Neural cell (in vitro differentiated cells): ENCODE measurements around the gene EVI2A. TPM values are rescaled to one million over a fixed set of nuclear protein-coding genes. Genes with fewer than 3 reads are reported as not detected.
"Not testable (repeated sequence)": the region's sequence is repeated elsewhere in the genome, so short reads cannot be mapped to it uniquely, and the experiment has no call there.

Experiments
- H2AFZ ChIP-seq: fragments of 200-600, 300-800 bp; sonication (generic), shearing (Covaris generic); 2 replicates; pipeline ENCODE4 v1.6.0; 2014; ENCODE audit warnings: low read depth, mild to moderate bottlenecking, antibody characterized with exemption, low read length, moderate library complexity
- H3F3A ChIP-seq: fragments of 200-600 bp; shearing (Covaris generic); 2 replicates; pipeline ENCODE4 v1.6.1; 2016; ENCODE audit warnings: mild to moderate bottlenecking, moderate library complexity, mixed read lengths, antibody characterized with exemption, low read length; ENCODE audit not compliant: insufficient read depth, poor library complexity, severe bottlenecking
- H3K27ac ChIP-seq: fragments of 200-600, 300-800 bp; sonication (generic), shearing (Covaris generic); 2 replicates; pipeline ENCODE4 v1.5.1; 2014; ENCODE audit warnings: mild to moderate bottlenecking, low read length, moderate library complexity
- H3K27me3 ChIP-seq: fragments of 300-800, 200-600 bp; sonication (generic), shearing (Covaris generic); 2 replicates; pipeline ENCODE4 v1.6.0; 2014; ENCODE audit warnings: mild to moderate bottlenecking, low read depth, low read length, moderate library complexity; ENCODE audit not compliant: insufficient read depth
- H3K36me3 ChIP-seq: fragments of 300-800, 200-600 bp; sonication (generic), shearing (Covaris generic); 2 replicates; pipeline ENCODE4 v1.5.1; 2014; ENCODE audit warnings: mild to moderate bottlenecking, antibody characterized with exemption, low read length, moderate library complexity; ENCODE audit not compliant: insufficient read depth
- H3K4me2 ChIP-seq: fragments of 300-800, 200-600 bp; sonication (generic), shearing (Covaris generic); 2 replicates; pipeline ENCODE4 v1.6.0; 2014; ENCODE audit warnings: mild to moderate bottlenecking, low read length
- H3K4me3 ChIP-seq: fragments of 300-800, 200-600 bp; sonication (generic), shearing (Covaris generic); 2 replicates; pipeline ENCODE4 v1.5.1; 2014; ENCODE audit warnings: mild to moderate bottlenecking, low read length, moderate library complexity
- H3K79me2 ChIP-seq: fragments of 200-600 bp; shearing (Covaris generic); replicated peaks from 2 replicates; pipeline ENCODE4 v1.6.0; 2014; ENCODE audit warnings: mild to moderate bottlenecking, low read length, moderate library complexity; ENCODE audit not compliant: insufficient read depth
- H3K9ac ChIP-seq: fragments of 300-800, 200-600 bp; sonication (generic), shearing (Covaris generic); 2 replicates; pipeline ENCODE4 v1.6.1; 2016; ENCODE audit warnings: mild to moderate bottlenecking, low read length, mixed read lengths
- H3K9me2 ChIP-seq: fragments of 200-600 bp; shearing (Covaris generic); 2 replicates; pipeline ENCODE4 v1.6.1; 2016; ENCODE audit warnings: mild to moderate bottlenecking, low read length, mixed read lengths; ENCODE audit not compliant: insufficient read depth
- H3K9me3 ChIP-seq: fragments of 200-600, 300-800 bp; sonication (generic), shearing (Covaris generic); 2 replicates; pipeline ENCODE4 v1.6.1; 2016; ENCODE audit warnings: mild to moderate bottlenecking, mixed run types, low read length, moderate library complexity, mixed read lengths
- H4K20me1 ChIP-seq: fragments of 200-600 bp; shearing (Covaris generic); 2 replicates; pipeline ENCODE4 v1.6.1; 2016; ENCODE audit warnings: mild to moderate bottlenecking, mixed run types; ENCODE audit not compliant: insufficient read depth
- CTCF ChIP-seq: fragments of 450-650 bp; IDR thresholded peaks from 2 replicates; pipeline ENCODE4 v1.5.1; 2014; ENCODE audit warnings: antibody characterized with exemption, mild to moderate bottlenecking, moderate library complexity; ENCODE audit not compliant: poor library complexity, severe bottlenecking
- EP300 ChIP-seq: fragments of 450-650 bp; conservative IDR thresholded peaks from 2 replicates; pipeline ENCODE4 v1.6.1; 2014; ENCODE audit warnings: antibody characterized with exemption, mild to moderate bottlenecking, moderate library complexity; ENCODE audit not compliant: poor library complexity, severe bottlenecking
- EZH2 ChIP-seq: fragments of 200-600, 300-800 bp; shearing (Covaris generic), sonication (generic); IDR thresholded peaks from 2 replicates; pipeline ENCODE4 v1.6.1; 2014; ENCODE audit warnings: antibody characterized with exemption, low read length, borderline replicate concordance, mild to moderate bottlenecking; ENCODE audit not compliant: insufficient read depth, poor library complexity, severe bottlenecking
- MXI1 ChIP-seq: fragments of 450-650 bp; conservative IDR thresholded peaks from 2 replicates; pipeline ENCODE4 v1.6.1; 2014; ENCODE audit warnings: antibody characterized with exemption, mild to moderate bottlenecking; ENCODE audit not compliant: poor library complexity, severe bottlenecking
- POLR2AphosphoS5 ChIP-seq: IDR thresholded peaks from 2 replicates; pipeline ENCODE4 v1.6.1; 2012
- RAD21 ChIP-seq: fragments of 450-650 bp; conservative IDR thresholded peaks from 2 replicates; pipeline ENCODE4 v1.6.1; 2014; ENCODE audit warnings: antibody characterized with exemption, mild to moderate bottlenecking, moderate library complexity
- REST ChIP-seq: IDR thresholded peaks from 2 replicates; pipeline ENCODE4 v1.6.1; 2012; ENCODE audit warnings: borderline replicate concordance
- SMC3 ChIP-seq: fragments of 450-650 bp; conservative IDR thresholded peaks from 2 replicates; pipeline ENCODE4 v1.6.1; 2014; ENCODE audit warnings: antibody characterized with exemption, mild to moderate bottlenecking, moderate library complexity; ENCODE audit not compliant: poor library complexity
- TAF1 ChIP-seq: IDR thresholded peaks from 2 replicates; pipeline ENCODE4 v1.6.1; 2012; ENCODE audit warnings: low read depth
- polyA plus RNA-seq: library from polyadenylated mRNA; depleted of rRNA; stranded (reverse); fragments of >200 nt; gene quantifications from 2 replicates; pipeline ENCODE4 v1.2.3, GENCODE V29; 2014

The EVI2A gene
- polyA plus RNA-seq, 1 donor from 2014 or later = not detected

DNA sequence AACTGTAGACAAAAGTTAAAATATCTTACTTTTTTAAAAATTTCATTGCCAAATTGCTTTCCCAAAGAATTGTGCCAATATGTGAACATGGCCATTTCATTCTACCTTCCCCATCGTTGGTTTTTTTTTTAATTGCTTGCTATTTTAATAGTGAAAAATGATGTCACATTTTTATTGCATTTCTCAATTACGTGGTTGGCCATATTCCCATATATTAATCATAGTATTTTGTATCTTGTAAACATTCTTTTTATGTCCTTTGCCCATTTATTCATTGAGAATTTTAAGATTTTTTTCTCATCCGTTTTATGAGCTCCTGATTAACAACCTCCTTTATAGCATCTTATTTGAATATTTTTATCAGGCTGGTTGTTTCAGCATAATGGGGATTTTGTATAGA, 31.6 kb downstream of the EVI2A start:
- H3K9me3 ChIP-seq = no peaks in the 10 kb centered on the region
- H3F3A ChIP-seq = no peaks in the 10 kb centered on the region
- H4K20me1 ChIP-seq = no peaks in the 10 kb centered on the region
- H3K36me3 ChIP-seq = no peaks in the 10 kb centered on the region
- no peak overlapping the region for H3K27ac ChIP-seq
- no peaks in the 10 kb centered on the region for H3K27me3 ChIP-seq
- no peak overlapping the region for H2AFZ ChIP-seq
- no peaks in the 10 kb centered on the region for H3K9me2 ChIP-seq
- no peak for TF ChIP-seq EP300
- TF ChIP-seq REST = no peak
- no peak for TF ChIP-seq TAF1
- no peak for TF ChIP-seq MXI1
- TF ChIP-seq RAD21 = no peak
- TF ChIP-seq SMC3 = no peak
- no peak for TF ChIP-seq EZH2
- TF ChIP-seq POLR2AphosphoS5 = no peak
- no peak for TF ChIP-seq CTCF
- H3K79me2 ChIP-seq = no peaks in the 10 kb centered on the region
- no peak overlapping the region for H3K4me3 ChIP-seq
- H3K4me2 ChIP-seq = no peak overlapping the region
- H3K9ac ChIP-seq = no peak overlapping the region

DNA sequence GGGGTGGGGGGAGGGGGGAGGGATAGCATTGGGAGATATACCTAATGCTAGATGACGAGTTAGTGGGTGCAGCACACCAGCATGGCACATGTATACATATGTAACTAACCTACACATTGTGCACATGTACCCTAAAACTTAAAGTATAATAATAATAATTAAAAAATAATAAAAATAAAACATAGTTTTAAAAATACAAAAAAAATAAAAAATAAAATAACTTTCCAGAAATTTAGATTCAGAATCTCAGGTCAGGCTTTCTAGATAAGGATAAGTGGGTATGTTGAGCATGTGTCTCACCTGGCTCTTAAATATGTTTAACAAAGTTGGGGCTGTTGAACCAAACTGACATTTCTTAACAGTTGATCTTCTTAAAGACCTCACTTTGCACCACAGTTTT, 33.5 kb downstream of the EVI2A start:
- H3K9me3 ChIP-seq, H3K36me3 ChIP-seq, H3F3A ChIP-seq, H3K9ac ChIP-seq, H3K4me2 ChIP-seq, H2AFZ ChIP-seq, H3K4me3 ChIP-seq, H4K20me1 ChIP-seq, H3K9me2 ChIP-seq, H3K79me2 ChIP-seq, H3K27ac ChIP-seq, H3K27me3 ChIP-seq: not testable (repeated sequence)

DNA sequence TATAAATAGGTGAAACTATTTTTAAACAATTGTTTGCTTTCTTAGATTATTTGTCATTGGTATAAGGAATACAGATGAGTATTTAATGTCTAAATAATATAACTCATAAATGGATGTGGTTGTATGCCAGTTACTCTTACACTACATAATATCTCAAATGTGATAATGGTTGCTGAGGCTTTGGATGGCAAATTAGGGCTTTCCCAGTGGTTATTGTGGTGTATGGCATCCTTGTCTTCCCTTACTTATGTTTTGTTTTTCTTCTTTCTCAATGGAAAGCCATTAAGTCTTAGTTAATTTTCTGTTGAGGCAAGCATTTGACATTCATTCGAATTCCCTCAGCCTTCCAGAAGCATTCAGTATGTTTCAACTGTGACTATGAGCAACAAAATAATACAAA, 34.8 kb downstream of the EVI2A start:
- no peak overlapping the region for H3K27ac ChIP-seq

More for the DNA sequence above, 34.8 kb downstream of the EVI2A start:
- H3F3A ChIP-seq = no peaks in the 10 kb centered on the region
- no peaks in the 10 kb centered on the region for H3K79me2 ChIP-seq
- H2AFZ ChIP-seq = no peak overlapping the region
- no peaks in the 10 kb centered on the region for H3K9me2 ChIP-seq
- H3K36me3 ChIP-seq = no peaks in the 10 kb centered on the region
- H3K27me3 ChIP-seq = no peaks in the 10 kb centered on the region
- H3K4me3 ChIP-seq = no peak overlapping the region
- H3K9me3 ChIP-seq = no peaks in the 10 kb centered on the region
- no peaks in the 10 kb centered on the region for H4K20me1 ChIP-seq
- TF ChIP-seq RAD21 (no peak), CTCF (no peak), EP300 (no peak), TAF1 (no peak), SMC3 (no peak), POLR2AphosphoS5 (no peak), REST (no peak), MXI1 (no peak), EZH2 (no peak)
- no peak overlapping the region for H3K4me2 ChIP-seq
- no peak overlapping the region for H3K9ac ChIP-seq
